Germinal center (tissue), 1 donor: ENCODE results near the gene BBS12.

Experiments used
- DNase-seq: peaks from one replicate; pipeline ENCODE4 v3.0.0; 2012; ENCODE audit warnings: mixed read lengths, low spot score

The BBS12 gene

DNA sequence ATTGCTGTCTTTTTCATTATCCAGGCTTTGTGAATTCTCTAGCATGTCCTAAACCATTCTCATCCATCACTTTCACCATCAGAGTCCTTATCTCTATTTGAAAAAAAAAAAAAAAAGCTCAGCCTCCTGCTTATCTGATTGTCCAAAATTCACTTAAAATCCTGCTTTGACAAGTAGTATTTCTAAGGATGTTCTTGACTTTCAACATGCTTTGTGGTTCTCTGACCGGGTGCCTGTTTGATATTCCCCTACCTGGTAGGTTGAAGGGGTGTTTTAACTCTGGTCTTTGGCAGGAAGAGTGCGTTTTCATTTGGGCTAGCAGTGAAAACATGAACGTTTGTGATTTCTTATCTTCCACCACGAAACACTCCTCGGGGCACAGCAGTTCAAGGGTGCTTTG lies 17.3 kb upstream of the BBS12 start:
- DNase-seq, result no peak

DNA sequence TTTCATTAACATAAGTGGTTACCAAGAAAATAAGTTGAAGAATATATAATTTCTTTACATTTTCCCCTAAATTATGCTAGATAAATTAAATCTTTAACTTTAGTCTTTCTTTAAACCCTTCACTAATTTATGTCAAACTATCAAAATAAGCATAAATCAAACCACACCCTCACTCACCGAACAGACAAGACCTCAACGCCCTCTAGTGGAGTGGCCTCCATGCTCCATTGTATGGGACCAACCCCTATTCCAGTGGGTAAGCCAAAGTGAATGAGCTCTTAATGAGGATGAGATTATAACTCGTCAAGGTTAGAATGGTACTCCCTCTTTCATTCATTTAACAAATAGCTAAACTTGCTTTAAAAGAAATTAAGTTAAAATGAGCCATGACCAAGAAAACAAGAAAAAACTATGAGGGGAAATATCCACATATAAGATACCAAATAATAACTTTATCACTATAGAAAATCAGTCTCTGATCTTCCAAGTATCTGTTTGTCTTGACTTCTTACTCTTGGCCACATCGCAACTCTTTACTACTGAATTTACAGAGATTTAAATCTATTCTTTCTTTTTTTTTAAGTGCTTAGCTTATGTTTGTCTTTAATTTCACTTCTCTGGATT lies 15.6 kb upstream of the BBS12 start:
- DNase-seq, result peak; percentile 66

DNA sequence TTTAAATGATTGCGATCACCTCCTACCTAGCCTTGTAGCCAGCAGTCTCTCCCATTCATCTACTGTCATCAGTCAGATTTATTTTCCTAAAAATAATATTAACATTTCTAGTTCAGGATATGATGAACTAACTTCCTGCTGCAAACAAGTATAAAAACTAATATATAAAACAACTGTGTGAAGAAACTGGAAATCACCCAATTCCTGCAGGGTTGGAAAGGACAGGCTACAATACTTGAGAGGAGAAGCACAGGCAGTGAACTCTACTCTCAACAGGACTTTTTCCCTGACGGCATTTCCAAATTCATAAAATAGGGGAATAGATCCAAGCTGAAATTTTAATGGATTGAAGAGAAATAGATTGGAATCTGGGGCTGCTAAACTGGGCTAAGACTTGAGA lies 14.2 kb upstream of the BBS12 start:
- DNase-seq, result no peak

DNA sequence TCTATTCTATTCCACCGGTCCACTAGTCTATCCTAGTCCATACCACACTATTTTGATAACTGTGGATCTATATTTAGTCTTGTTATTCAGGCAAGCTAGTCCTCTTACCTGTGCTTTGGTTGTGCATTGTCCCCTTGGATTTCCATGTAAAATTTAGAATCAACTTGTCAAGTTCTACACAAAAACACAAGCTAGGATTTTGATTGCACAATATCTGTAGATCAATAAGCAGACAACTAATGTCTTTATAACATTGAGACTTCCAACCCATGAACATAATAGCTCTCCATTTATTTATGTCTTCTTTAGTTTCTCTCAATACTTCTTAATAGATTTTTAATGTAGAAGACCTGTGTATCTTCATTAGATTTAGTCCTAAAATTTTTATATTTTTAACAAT lies 10.2 kb upstream of the BBS12 start:
- no peak for DNase-seq

DNA sequence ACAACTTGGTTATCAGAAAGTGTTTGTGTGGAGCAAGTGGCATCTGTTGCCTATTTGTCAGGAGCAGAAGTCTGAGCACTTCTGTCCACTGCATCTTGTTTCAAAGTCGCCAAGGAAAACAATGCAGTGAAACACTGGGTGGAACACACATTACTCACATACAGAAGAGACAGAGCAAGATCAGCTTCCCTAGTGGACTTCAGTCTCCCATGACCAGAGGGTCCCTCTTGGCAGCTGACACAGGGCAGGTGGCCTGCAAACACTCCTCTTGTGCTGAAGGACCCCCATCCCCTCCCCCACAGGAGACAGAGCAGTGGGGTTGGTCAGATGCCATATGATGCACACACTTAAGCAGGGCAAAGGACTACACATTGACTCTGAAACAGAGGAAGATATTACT lies 3.6 kb upstream of the BBS12 start:
- DNase-seq, result no peak

DNA sequence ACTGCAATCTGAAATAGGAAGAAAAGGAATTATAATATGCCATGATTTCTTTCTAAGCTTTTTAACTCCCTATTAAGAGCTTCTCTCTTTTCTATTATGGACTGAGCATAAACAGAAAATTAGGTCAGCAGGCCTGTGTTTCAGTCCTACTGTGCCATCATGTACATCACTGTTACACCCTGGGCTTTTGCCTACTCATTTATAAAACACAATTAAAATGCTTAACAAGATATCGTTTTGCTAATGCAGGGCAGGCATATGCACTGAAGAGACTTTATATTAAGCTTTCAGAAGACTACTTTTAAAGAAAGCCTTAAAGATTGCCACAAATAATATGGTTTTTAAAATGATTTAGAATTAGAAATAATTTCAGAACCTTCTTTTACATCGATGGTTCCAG lies 828 bp upstream of the BBS12 start:
- DNase-seq, result no peak

DNA sequence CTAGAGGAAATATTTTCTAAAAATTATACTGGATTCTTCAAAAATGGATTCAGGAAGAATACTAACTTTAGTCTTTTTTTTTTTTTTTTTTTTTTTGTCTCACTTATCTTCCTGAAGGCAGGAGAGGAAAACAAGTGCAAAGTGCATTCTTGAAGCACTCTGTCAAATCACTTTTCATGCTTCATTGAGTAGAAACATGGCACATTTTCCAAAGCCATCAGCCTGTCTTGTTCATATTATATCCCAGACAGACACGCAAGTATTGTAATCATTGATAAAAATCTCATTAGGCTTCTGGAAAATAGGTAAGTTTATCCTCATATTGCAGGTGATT lies 1.2 kb downstream of the BBS12 start:
- DNase-seq, result no peak

DNA sequence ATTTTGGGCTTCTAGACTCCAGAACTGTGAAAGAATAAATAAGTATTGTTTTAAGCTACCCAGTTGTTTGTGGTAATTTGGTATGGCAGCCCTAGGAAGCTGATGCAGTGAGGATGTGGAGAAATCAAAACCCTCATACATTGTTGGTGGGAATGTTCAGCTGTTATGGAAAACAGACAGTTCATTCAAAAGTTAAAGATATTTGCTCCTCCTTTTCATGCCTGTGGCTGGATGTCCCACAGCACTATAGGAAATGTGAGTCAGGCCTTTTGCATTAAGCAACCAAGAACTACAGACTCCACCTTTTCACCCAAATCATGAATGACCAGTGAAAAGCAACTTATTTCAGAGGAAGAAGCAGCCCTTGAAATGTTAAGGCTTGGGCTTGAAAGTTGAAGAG lies 6.7 kb downstream of the BBS12 start:
- no peak for DNase-seq

DNA sequence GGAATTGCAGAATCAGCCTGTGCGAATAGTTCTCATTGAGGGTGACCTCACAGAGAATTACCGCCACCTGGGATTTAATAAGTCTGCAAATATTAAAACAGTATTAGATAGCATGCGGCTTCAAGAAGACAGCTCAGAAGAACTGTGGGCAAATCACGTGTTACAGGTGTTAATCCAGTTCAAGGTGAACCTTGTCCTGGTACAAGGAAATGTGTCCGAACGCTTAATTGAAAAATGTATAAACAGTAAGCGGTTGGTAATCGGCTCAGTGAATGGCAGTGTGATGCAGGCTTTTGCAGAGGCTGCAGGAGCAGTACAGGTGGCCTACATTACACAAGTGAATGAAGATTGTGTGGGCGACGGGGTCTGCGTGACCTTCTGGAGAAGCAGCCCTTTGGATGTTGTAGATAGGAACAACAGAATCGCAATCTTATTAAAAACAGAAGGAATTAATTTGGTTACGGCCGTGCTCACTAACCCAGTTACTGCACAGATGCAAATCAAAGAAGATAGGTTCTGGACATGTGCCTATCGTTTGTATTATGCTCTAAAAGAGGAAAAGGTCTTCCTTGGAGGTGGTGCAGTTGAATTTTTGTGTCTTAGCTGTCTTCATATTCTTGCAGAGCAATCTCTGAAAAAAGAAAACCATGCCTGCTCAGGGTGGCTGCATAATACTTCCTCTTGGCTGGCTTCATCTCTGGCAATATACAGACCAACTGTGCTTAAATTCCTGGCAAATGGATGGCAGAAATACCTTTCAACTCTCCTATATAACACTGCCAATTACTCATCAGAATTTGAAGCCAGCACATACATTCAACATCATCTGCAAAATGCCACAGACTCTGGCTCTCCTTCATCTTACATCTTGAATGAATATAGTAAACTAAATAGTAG lies 10.7 kb downstream of the BBS12 start:
- no peak for DNase-seq

DNA sequence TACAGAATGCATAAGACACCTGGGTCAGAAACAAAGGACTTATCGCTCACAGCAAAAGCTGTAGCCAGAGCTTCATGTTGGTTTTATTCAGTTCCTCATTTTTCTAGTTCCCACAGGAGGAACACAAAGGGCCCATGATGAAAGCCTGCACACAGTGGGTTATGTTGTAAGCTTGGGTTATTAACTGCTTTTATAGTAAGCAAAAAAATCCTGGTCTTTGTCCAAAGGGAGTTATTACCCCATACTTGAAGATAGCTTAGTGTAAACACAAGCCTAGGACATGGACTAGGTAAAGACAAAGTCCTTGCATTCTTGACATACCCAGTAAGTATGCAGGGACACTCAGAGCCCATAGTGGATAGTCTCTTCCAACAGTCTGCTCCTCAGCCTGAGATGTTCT lies 11.7 kb downstream of the BBS12 start:
- no peak for DNase-seq

DNA sequence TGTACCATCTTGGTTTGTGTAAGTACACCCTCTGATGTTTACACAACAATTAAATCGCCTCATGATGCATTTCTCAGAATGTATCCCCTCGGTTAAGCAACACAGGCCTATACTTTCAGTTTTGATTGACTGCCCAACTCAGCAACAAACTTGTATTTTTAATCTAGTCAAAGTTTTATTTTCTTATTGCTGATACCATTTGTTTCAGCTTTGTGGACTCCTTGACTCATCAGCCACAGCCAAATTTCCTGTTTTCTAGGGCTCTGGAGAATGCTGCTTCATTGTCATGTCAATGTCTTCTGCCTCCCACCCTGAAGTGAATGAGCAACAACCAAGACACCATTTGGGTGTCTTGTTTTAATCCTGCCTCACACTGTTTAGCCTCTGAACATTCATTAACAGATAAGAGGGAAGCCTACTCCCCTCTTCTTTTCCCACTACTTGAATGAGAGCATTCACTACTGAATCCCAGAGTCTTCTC lies 14.0 kb downstream of the BBS12 start:
- no peak for DNase-seq

DNA sequence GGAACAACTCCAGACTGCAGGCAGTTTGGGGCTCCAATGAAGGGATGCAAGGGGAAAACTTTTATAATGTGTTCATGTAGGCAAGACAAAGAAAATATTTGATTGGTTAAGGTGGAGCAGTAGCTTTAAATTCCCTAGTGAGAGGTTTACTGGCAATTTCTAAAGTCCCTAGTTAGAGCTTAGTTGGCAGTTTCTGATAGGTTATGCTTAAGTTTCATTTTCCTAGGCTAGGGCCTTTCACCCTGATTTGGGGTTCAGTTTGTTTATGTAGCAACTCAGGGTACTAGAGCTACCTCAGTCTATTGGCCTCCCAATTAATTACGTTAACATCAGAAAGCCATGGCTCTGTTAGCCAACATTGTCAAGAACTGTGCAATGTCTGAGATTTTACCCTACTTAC lies 14.6 kb downstream of the BBS12 start:
- DNase-seq, result no peak

DNA sequence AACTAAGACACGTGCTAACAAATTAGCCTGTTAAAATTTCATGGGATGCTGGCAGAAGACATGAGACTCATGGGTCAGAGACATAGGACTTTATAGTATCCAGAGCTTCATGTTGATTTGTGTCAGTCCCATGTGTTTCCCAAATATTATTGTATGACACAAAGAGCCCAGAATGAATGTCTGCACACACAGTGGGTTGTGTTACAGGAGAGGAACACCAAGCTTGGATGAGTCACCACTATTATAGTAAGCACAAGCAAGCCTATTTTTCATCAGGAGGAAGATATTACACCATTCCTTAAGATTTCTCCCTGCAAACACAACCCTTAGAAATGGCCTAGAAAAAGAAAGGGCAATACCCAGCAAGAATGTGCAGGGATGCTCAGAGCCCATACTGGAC lies 15.4 kb downstream of the BBS12 start:
- no peak for DNase-seq

DNA sequence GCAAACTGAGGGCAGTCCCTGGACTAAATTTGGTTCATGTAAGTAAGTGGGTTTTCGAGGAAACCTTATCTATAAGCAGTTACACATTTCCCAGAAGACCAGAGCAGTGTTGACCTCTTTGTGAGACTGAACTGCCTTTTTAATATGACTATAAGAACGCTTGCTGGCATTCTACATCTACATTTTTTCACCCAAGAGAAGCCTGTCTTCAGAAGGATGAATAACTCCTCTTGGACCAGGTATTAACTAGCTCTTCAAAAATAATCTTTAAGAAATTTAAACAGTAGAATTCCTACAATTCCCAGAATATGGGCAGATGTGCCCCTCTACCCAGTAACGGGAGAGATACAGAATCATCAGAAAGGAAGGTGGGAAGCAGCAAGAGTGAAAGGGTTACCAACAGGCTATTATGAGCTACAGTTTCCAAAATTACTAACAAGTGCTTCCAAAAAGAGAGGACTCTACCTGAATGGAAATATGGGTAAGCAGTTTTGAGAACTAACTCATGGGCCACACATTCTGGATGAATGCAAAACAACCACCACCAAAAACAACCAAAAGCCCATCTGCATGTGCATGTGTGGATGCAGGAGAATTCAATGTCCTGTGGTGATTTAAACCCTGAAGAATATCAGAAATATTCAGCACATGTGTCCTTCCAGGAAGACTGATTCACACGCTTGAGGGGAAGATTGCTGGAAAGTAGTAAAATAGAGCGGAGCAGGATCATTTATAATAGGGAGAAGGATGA lies 17.4 kb downstream of the BBS12 start:
- DNase-seq, result no peak

DNA sequence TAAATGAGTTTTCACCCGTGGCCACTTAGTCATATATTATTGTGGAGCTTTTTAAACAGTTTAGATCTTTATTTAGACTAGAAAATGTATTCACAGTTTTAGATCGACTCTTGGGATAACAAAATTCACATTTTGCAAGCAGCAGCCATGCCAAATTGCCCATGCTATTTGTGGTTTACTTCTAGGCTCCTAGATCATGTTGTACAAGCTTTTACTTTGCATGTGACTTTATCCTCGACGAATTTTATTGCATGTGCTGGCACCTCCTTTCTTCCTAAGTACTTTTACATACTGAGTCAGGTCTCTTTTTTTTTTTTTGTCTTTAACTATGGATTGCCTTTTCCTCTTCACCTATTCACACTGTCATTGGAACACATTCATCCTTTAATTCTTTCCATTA lies 23.2 kb downstream of the BBS12 start:
- DNase-seq, result no peak

DNA sequence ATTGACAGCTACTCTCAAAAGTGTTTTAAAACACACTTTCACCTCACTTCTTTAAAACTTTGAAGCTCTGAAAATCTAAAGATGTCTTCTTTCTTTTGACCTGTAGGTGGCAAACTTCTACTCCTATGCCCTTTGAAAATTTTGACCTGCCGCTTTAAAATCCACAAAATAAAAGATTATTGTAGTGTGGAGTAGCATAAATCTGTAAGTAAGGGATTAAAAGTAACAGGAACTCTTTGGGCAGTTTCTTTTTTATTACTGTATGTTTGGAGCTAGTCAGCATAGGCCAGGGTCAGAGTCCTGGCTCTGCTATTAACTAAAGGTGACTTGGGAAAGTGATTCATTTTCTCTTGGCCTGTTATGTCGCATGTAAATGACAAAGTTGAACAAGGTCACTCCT lies 25.5 kb downstream of the BBS12 start:
- no peak for DNase-seq

DNA sequence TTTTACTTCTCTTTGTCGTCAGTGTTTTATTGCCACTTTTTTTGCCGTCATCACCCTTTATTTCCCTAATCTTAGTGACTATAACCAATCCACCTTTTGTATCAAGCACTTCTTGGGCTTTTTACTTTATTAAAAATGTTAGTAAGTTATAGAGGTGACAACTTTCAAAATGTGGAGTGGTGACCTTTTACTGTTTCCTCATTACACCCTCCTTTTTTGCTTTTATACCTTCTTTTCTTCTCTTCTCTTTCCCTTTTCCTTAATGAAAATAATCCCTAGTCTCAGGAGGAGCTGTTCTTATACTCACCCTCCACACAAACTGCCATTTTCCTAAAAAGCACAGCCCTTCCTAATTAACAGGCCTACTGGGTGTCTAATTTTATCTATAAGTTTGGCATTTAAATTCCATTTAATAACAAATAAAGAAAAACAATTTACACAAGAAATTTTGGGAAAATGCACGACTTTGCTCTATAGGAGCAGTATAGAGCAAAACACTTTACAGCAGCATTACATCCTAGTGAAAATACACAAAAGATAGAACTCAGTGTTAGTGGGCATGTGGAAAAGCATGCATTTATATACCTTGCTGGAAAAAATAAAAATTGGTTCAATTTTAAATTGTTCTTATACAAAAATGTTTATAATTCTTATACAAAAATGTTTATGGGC lies 27.3 kb downstream of the BBS12 start:
- DNase-seq, result no peak

DNA sequence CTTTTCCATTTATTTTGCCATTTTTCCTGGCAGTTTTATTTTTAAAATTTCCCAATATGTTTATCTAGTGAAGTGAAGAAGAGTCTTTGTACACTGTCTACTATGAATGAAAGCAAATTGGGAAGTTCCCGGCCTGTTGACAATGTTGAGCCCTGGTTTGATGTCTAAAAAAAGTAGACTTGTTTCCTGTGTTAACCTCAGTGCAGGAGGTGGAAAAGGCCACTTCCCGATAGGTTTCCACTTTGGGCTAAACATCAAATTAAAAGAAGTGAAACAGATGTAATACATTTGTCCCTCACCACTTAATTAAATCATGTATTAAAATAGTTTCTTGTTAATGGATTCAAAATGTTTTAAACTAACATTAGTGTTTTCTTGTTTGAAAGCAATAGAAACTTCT lies 30.0 kb downstream of the BBS12 start:
- no peak for DNase-seq

DNA sequence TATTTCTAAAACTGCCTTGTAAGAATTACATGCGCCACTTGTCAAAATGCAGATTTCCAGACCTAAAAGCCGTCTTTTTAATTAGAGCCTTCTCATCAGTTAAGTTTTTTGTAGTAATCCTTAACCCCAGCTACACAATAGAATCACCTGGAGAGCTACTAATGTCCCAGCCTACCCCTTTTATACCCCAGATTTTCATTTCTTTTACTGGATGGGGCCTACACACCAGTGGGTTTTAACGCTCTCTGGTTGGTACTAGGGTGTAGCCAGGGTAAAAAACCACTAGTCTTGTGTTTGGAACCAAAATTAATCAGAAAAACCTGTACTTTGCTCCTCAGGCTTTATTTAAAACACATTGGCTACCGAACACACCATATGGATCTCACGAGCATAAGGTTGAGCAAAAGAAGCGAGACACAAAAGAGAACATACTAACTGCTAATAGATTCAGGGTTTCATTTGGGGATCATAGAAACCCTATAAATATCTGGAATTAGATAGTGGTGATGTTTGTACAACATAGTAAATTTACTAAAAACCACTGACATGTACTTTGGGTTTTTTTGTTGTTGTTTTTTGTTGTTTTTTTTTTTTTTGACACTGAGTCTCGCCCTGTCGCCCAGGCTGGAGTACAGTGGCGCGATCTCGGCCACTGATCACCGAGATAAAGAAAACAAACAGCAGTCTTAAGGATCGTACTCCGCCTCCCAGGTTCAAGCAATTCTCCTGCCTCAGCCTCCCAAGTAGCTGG lies 30.6 kb downstream of the BBS12 start:
- DNase-seq, result no peak

DNA sequence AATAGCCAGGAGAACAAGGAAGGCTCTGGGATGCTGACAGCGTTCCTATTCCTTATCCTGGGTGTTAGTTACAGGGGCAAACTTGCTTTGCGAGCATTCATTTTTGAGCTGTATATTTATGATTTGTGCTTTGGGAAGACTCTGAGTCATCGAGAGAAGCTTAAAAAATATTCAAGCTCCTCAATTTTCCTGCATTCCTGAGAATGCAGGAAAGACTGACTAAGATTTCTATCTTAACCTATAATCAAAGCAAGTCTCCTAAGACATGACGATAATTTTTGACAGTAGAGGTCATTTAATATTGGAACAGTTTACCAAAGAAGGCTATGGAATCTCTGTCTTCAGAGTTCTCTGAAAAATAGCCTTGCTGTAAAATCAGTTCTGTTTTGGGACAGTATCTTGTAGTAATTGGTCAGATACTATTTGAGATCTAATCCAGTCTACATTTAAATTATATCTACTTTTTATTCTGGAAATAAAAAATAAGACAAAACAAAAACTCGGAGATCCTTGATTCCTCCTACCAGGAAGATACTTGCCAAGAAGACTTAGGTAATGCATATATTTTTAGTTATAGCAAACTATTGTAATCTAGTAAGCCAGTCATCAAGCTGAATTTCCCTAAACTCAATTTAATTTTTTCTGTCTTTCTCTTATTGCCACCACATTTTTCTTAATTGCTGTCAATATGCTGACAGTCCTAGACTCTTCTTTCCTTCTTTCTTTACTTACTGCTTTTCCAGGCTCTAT lies 31.7 kb downstream of the BBS12 start:
- no peak for DNase-seq

DNA sequence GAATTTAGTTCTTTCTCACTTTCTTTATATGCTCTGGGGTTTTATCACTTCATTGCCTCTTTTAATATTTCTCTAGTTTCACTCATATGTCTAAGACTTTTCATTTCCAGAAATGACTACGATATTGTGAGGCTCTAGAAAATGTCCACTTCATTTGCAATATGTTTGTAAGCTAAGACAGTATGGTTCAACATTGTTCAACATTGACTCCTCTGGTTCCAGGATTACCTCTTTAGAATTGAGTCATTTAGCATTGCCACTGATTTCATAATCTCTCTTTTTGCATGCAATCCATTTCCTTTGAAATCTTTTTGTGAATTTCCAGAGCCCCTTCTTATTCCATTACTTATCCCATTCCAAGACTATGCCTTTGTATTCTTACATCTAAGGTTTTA lies 32.3 kb downstream of the BBS12 start:
- no peak for DNase-seq
